K562 (cell line): ENCODE results near the gene GPR25. TPM values are rescaled to one million over a fixed set of nuclear protein-coding genes. Genes with fewer than 3 reads are reported as not detected.

Experiments
- ATAC-seq: fragments of 200-7000 bp; cut with Tn5 transposase; 3 replicates; pipeline ENCODE4 v1.9.1; 2020; ENCODE audit warnings: moderate library complexity
- BruUV-seq: library from RNA; stranded (reverse); fragments of 400-500 nt; replicated peaks from 2 replicates; lab custom pipeline; 2021; lab: Mats Ljungman, UMichigan
- CTCF ChIA-PET: fragments of 300-600 bp; formaldehyde crosslinking; extraction: SDS; loops from one replicate; lab custom pipeline; 2021; ENCODE audit warnings: low intra/inter-chr PET ratio; lab: Yijun Ruan, JAX
- POLR2A ChIA-PET: fragments of 300-600, 350-650 bp; sonication (Branson Sonifier 250); formaldehyde crosslinking; extraction: SDS; loops from one replicate; lab custom pipeline; 2021; ENCODE audit warnings: antibody characterized with exemption, inconsistent platforms; lab: Yijun Ruan, JAX
- DNase-seq, 4 experiments: peaks; one replicate each; pipeline versions ENCODE4 v3.0.0 to v3.0.0-alpha.2; 2011 to 2018; ENCODE audit warnings: low spot score in 3 of 4, mixed read lengths in 3 of 4; ENCODE audit errors: extremely low read depth in 1 of 4
- FAIRE-seq: peaks from 2 replicates; lab custom pipeline; 2011; peaks lifted over from hg19 to GRCh38; lab: Jason Lieb, UNC
- H2AFZ ChIP-seq: 2 replicates; pipeline ENCODE4 v1.6.0; 2011; ENCODE audit warnings: low read depth, low read length, control low read depth, inconsistent platforms
- H3K27ac ChIP-seq: fragments of 200-600 bp; 3 replicates; pipeline ENCODE4 v1.8.0; 2011; ENCODE audit warnings: low read depth, mild to moderate bottlenecking, control low read depth, inconsistent platforms, low read length, moderate library complexity, mixed read lengths; ENCODE audit errors: extremely low read depth
- H3K27me3 ChIP-seq, 2 experiments: fragments of 300-600 bp in 1 of 2; 2 replicates in 1 of 2; 3 replicates in 1 of 2; pipeline versions ENCODE4 v1.6.0 to v1.8.0; 2011; ENCODE audit warnings: inconsistent platforms in 2 of 2, low read length in 2 of 2, mild to moderate bottlenecking in 1 of 2, mixed read lengths in 1 of 2, moderate library complexity in 1 of 2; ENCODE audit not compliant: control insufficient read depth in 2 of 2, insufficient read depth in 2 of 2
- H3K36me3 ChIP-seq: fragments of 300-600 bp; 3 replicates; pipeline ENCODE4 v1.8.0; 2011; ENCODE audit warnings: mild to moderate bottlenecking, low read length, inconsistent platforms; ENCODE audit not compliant: control insufficient read depth, insufficient read depth
- H3K4me1 ChIP-seq, 2 experiments: fragments of 200-600 bp in 1 of 2; replicated peaks in 1 of 2; 2 replicates in 1 of 2; 3 replicates in 1 of 2; pipeline versions ENCODE4 v1.5.1 to v1.8.0; 2011; ENCODE audit warnings: inconsistent platforms in 2 of 2, low read length in 2 of 2, mild to moderate bottlenecking in 1 of 2, mixed read lengths in 1 of 2, moderate library complexity in 1 of 2; ENCODE audit not compliant: control insufficient read depth in 2 of 2, insufficient read depth in 2 of 2
- H3K4me2 ChIP-seq: 2 replicates; pipeline ENCODE4 v1.6.1; 2011; ENCODE audit warnings: low read length, control low read depth, inconsistent platforms, mixed read lengths; ENCODE audit not compliant: insufficient read depth
- H3K4me3 ChIP-seq: fragments of 200-600 bp; sonication (generic), shearing (Covaris generic); 2 replicates; pipeline ENCODE4 v1.5.1; 2016; ENCODE audit warnings: control low read depth, inconsistent platforms
- H3K79me2 ChIP-seq: fragments of 200-600 bp; 3 replicates; pipeline ENCODE4 v1.8.0; 2011; ENCODE audit warnings: low read length, inconsistent platforms; ENCODE audit not compliant: control insufficient read depth, insufficient read depth
- H3K9ac ChIP-seq, 2 experiments: 2 replicates each; pipeline versions ENCODE4 v1.6.0 to v1.6.1; 2011; ENCODE audit warnings: low read depth in 2 of 2, low read length in 2 of 2, control low read depth in 1 of 2, inconsistent platforms in 1 of 2, mild to moderate bottlenecking in 1 of 2, mixed read lengths in 1 of 2; ENCODE audit not compliant: insufficient read depth in 1 of 2
- H3K9me1 ChIP-seq: one replicate; pipeline ENCODE4 v1.6.0; 2011; ENCODE audit warnings: inconsistent platforms, mild to moderate bottlenecking, low read length, moderate library complexity; ENCODE audit not compliant: control insufficient read depth, insufficient read depth
- H3K9me3 ChIP-seq: replicated peaks from 2 replicates; pipeline ENCODE4 v1.5.1; 2011; ENCODE audit warnings: low read depth, low read length, inconsistent platforms; ENCODE audit not compliant: control insufficient read depth, insufficient read depth
- H4K20me1 ChIP-seq: replicated peaks from 2 replicates; pipeline ENCODE4 v1.6.1; 2011; ENCODE audit warnings: low read length, inconsistent platforms, mixed read lengths; ENCODE audit not compliant: control insufficient read depth, insufficient read depth
- CBFB ChIP-seq: sonication (generic); formaldehyde crosslinking; IDR thresholded peaks from 2 replicates; pipeline ENCODE4 v1.4.0; 2020; ENCODE audit warnings: mild to moderate bottlenecking, missing genetic modification reagents
- CEBPG ChIP-seq, 3 experiments: fragments of 200-800 bp in 1 of 3; sonication (Bioruptor generic) in 1 of 3; sonication (generic) in 1 of 3; formaldehyde crosslinking in 1 of 3; IDR thresholded peaks in 2 of 3; conservative IDR thresholded peaks in 1 of 3; 2 replicates each; pipeline versions ENCODE4 v1.6.1 to v1.8.0; 2016 to 2022; ENCODE audit warnings: missing compliant biosample characterization in 2 of 3, missing genetic modification characterization in 2 of 3, mild to moderate bottlenecking in 1 of 3, missing genetic modification reagents in 1 of 3
- EHMT2 ChIP-seq: fragments of 450-650 bp; IDR thresholded peaks from 2 replicates; pipeline ENCODE4 v1.6.1; 2018; ENCODE audit warnings: antibody characterized with exemption
- ETV6 ChIP-seq, 3 experiments: fragments of 150-350 bp in 1 of 3; sonication (generic) in 1 of 3; formaldehyde crosslinking in 1 of 3; IDR thresholded peaks; 2 replicates each; pipeline versions ENCODE4 v1.6.1 to v1.8.0; 2014 to 2022; ENCODE audit warnings: borderline replicate concordance in 2 of 3, low read depth in 2 of 3, antibody characterized with exemption in 1 of 3, low read length in 1 of 3, mild to moderate bottlenecking in 1 of 3, missing genetic modification reagents in 1 of 3
- NFIC ChIP-seq: fragments of 450-650 bp; IDR thresholded peaks from 2 replicates; pipeline ENCODE4 v1.6.1; 2017; ENCODE audit warnings: mild to moderate bottlenecking, inconsistent platforms
- NFRKB ChIP-seq: fragments of 450-650 bp; IDR thresholded peaks from 2 replicates; pipeline ENCODE4 v1.6.1; 2016; ENCODE audit warnings: low read depth
- NR4A1 ChIP-seq, 2 experiments: fragments of 250-450 bp in 1 of 2; fragments of 450-650 bp in 1 of 2; sonication (Bioruptor Pico) in 1 of 2; IDR thresholded peaks; 2 replicates each; pipeline versions ENCODE4 v1.4.0 to v1.6.1; 2016 to 2020; ENCODE audit warnings: mild to moderate bottlenecking in 2 of 2, missing compliant biosample characterization in 1 of 2, missing genetic modification characterization in 1 of 2, moderate library complexity in 1 of 2
- RBM14 ChIP-seq: fragments of 200-400 bp; formaldehyde crosslinking; IDR thresholded peaks from 2 replicates; pipeline ENCODE4 v1.6.1; 2018; ENCODE audit warnings: low read depth, mild to moderate bottlenecking, low read length, moderate library complexity, borderline replicate concordance; ENCODE audit not compliant: insufficient read depth
- RERE ChIP-seq: sonication (generic); formaldehyde crosslinking; IDR thresholded peaks from 2 replicates; pipeline ENCODE4 v1.8.0; 2023; ENCODE audit warnings: missing genetic modification reagents, mild to moderate bottlenecking, borderline replicate concordance
- SRSF7 ChIP-seq: fragments of 200-400 bp; formaldehyde crosslinking; optimal IDR thresholded peaks from 2 replicates; pipeline ENCODE3; 2017; ENCODE audit warnings: mild to moderate bottlenecking, low read depth, low read length
- TFAP4 ChIP-seq: sonication (generic); formaldehyde crosslinking; IDR thresholded peaks from 2 replicates; pipeline ENCODE4 v1.8.0; 2022; ENCODE audit warnings: missing genetic modification reagents, mild to moderate bottlenecking, moderate library complexity, borderline replicate concordance
- ZBTB17 ChIP-seq: fragments of 450-650 bp; formaldehyde crosslinking; IDR thresholded peaks from 2 replicates; pipeline ENCODE4 v1.4.0; 2020; ENCODE audit warnings: mild to moderate bottlenecking
- ZBTB34 ChIP-seq: fragments of 250-450 bp; sonication (Bioruptor Pico); IDR thresholded peaks from 2 replicates; pipeline ENCODE4 v1.8.0; 2021; ENCODE audit warnings: mild to moderate bottlenecking, moderate library complexity
- WGBS: fragments of 100-300 bp; shearing (Covaris generic); methylation state at CpG from one replicate; pipeline ENCODE4 v1.1.6; 2016; ENCODE audit warnings: low coverage, mixed read lengths; ENCODE audit not compliant: insufficient coverage; ENCODE audit errors: missing lambda C conversion rate; 5-methylcytosine and 5-hydroxymethylcytosine counted together
- in situ Hi-C: fragments of 300-500 bp; cut with MboI; formaldehyde crosslinking; loops from 4 replicates; pipeline ENCODE4 v1.15.0; 2018; ENCODE audit warnings: inconsistent platforms, mixed read lengths
- intact Hi-C: fragments of 100-400 bp; cut with micrococcal nuclease; formaldehyde crosslinking; loops from 2 replicates; pipeline ENCODE4 v1.14.2; 2022
- polyA plus RNA-seq, 8 experiments: library from polyadenylated mRNA; depleted of rRNA in 4 of 8; stranded (reverse) in 5 of 8; unstranded in 3 of 8; fragments of >200 nt; fragmentation: Nextera tagmentation in 2 of 8; fragmentation: Illumina TruSeq in 1 of 8; extraction: Ambion mirVana in 2 of 8; extraction: Trizol in 1 of 8; gene quantifications; 2 replicates each; pipeline versions ENCODE4 v1.2.1 to v1.2.3, GENCODE V29; 2011 to 2014; ENCODE audit warnings: inconsistent platforms in 1 of 8, missing spikeins in 1 of 8
- total RNA-seq, 7 experiments: library from RNA; depleted of rRNA in 6 of 7; stranded (reverse); fragments of >200 nt in 6 of 7; fragmentation: Illumina TruSeq in 2 of 7; extraction: Trizol in 2 of 7; gene quantifications; 2 replicates each; pipeline versions ENCODE4 v1.2.1 to v1.2.3, GENCODE V29; 2011 to 2021; ENCODE audit warnings: low replicate concordance in 1 of 7

GPR25 gene
- total and polyA plus RNA-seq, 9 of the 15 experiments (the other 6 are each of a cell fraction or from before 2014, with no cell fraction given), result not detected

- no peak for TF ChIP-seq RERE (CRISPR knock-in tag)
- TF ChIP-seq ZBTB34, result no peak
- TF ChIP-seq SRSF7, result no peak
- TF ChIP-seq ETV6 (IDR thresholded peaks at IDR 0.05; ENCODE audit: borderline replicate concordance in 1 of 2, low read depth in 2 of 2, low read length in 1 of 2), result no peak
- TF ChIP-seq ETV6 (CRISPR knock-in tag; IDR thresholded peaks at IDR 0.05; ENCODE audit: borderline replicate concordance), result no peak
- no peak for TF ChIP-seq CEBPG (CRISPR knock-in tag; IDR thresholded peaks at IDR 0.05)
- TF ChIP-seq CEBPG (tag; conservative IDR thresholded peaks at IDR 0.05 in 1 of 2, IDR thresholded peaks at IDR 0.05 in 1 of 2), result no peak
- no peak for TF ChIP-seq NFIC
- TF ChIP-seq TFAP4 (CRISPR knock-in tag), result no peak
- TF ChIP-seq NFRKB, result no peak
- TF ChIP-seq RBM14, result no peak
- TF ChIP-seq ZBTB17, result no peak
- no peak for TF ChIP-seq EHMT2
- TF ChIP-seq NR4A1 (CRISPR knock-in tag; IDR thresholded peaks at IDR 0.05), result no peak
- no peak for TF ChIP-seq NR4A1 (tag; IDR thresholded peaks at IDR 0.05)
- TF ChIP-seq CBFB (CRISPR knock-in tag), result no peak
- TF ChIP-seq, all 486 proteins: peak for 0
- 1% methylated on average over 5 of the region's 5 CpGs for WGBS
- FAIRE-seq, result no peak
- peaks cover 0 to 11% of the 10 kb centered on the region in 2 experiments; a peak in 1 of 5 replicates for H3K4me1 ChIP-seq
- no peak overlapping the region for H3K9ac ChIP-seq
- in situ Hi-C loops, result no loop called here
- CTCF ChIA-PET, result no interaction called here
- H3K36me3 ChIP-seq, result no peaks in the 10 kb centered on the region
- no peaks in the 10 kb centered on the region for H3K79me2 ChIP-seq
- H3K4me2 ChIP-seq, result no peak overlapping the region
- no peak overlapping the region for H3K27ac ChIP-seq
- H3K27me3 ChIP-seq, result peaks cover 39 to 73% of the 10 kb centered on the region in 2 experiments
- H3K4me3 ChIP-seq, result no peak overlapping the region
- no peak for DNase-seq
- no peak overlapping the region for H2AFZ ChIP-seq
- H3K9me1 ChIP-seq, result no peaks in the 10 kb centered on the region
- H4K20me1 ChIP-seq, result peaks cover 13% of the 10 kb centered on the region
- intact Hi-C loops, result no loop called here
- H3K9me3 ChIP-seq, result no peaks in the 10 kb centered on the region
- POLR2A ChIA-PET, result interaction anchor here (0.8 kb wide), 1 partner anchor 24 kb away, joined by 3 read pairs; no protein-coding TSS in a partner anchor
- ATAC-seq, result no peak
- no TSS peak for BruUV-seq
These were observed 31.0 kb downstream of the GPR25 start for GRCh38 chr1:200903793-200904192.
